OCI-LY3 (cell line): Measurements from ENCODE around the gene GMPR.

Experiments used
- H2AFZ ChIP-seq: fragments of 200-600, 300-600 bp; shearing (Covaris generic); 2 replicates; pipeline ENCODE4 v1.6.0; 2014; ENCODE audit warnings: antibody characterized with exemption, low read depth, low read length
- H3K27ac ChIP-seq: fragments of 200-600, 300-600 bp; sonication (generic); 2 replicates; pipeline ENCODE4 v1.5.1; 2014; ENCODE audit warnings: mild to moderate bottlenecking, low read length, moderate library complexity, mixed read lengths
- H3K27me3 ChIP-seq: fragments of 200-600, 300-600 bp; sonication (generic); 2 replicates; pipeline ENCODE4 v1.6.1; 2014; ENCODE audit warnings: low read depth, low read length, mixed read lengths
- H3K36me3 ChIP-seq: fragments of 200-600, 300-600 bp; sonication (generic); replicated peaks from 2 replicates; pipeline ENCODE3; 2014; ENCODE audit warnings: low read depth, low read length, mixed read lengths
- H3K4me1 ChIP-seq: fragments of 300-600, 200-600 bp; sonication (generic); 2 replicates; pipeline ENCODE4 v1.6.1; 2014; ENCODE audit warnings: low read length, mixed read lengths
- H3K4me2 ChIP-seq: fragments of 200-600, 300-600 bp; sonication (generic); 2 replicates; pipeline ENCODE4 v1.6.1; 2014; ENCODE audit warnings: low read length, mixed read lengths
- H3K4me3 ChIP-seq: fragments of 300-600, 200-600 bp; sonication (generic); 2 replicates; pipeline ENCODE4 v1.5.1; 2014; ENCODE audit warnings: antibody characterized with exemption, mild to moderate bottlenecking, low read length, moderate library complexity
- H3K79me2 ChIP-seq: fragments of 300-600, 200-600 bp; shearing (Covaris generic); 2 replicates; pipeline ENCODE4 v1.6.1; 2014; ENCODE audit warnings: mild to moderate bottlenecking, low read length, mixed read lengths
- H3K9ac ChIP-seq: fragments of 300-600, 200-600 bp; shearing (Covaris generic); 2 replicates; pipeline ENCODE4 v1.6.0; 2014; ENCODE audit warnings: mild to moderate bottlenecking, low read length, moderate library complexity
- H3K9me3 ChIP-seq: fragments of 200-600, 300-600 bp; shearing (Covaris generic); 2 replicates; pipeline ENCODE4 v1.6.1; 2014; ENCODE audit warnings: low read length, mixed read lengths; ENCODE audit not compliant: insufficient read depth
- H4K20me1 ChIP-seq: fragments of 200-600, 300-600 bp; sonication (generic); 2 replicates; pipeline ENCODE4 v1.6.1; 2016; ENCODE audit warnings: low read length, mixed read lengths; ENCODE audit not compliant: insufficient read depth
- EZH2phosphoT487 ChIP-seq: fragments of 200-600 bp; shearing (Covaris generic); IDR thresholded peaks from 2 replicates; pipeline ENCODE4 v1.6.1; 2018; ENCODE audit warnings: antibody characterized with exemption, mixed run types, low read depth
- TF ChIP-seq, protein P1 (sequence below): fragments of 200-600, 300-600 bp; sonication (generic); IDR thresholded peaks from 2 replicates; pipeline ENCODE4 v1.5.1; 2014; ENCODE audit warnings: antibody characterized with exemption, low read length, low read depth

The GMPR gene

DNA sequence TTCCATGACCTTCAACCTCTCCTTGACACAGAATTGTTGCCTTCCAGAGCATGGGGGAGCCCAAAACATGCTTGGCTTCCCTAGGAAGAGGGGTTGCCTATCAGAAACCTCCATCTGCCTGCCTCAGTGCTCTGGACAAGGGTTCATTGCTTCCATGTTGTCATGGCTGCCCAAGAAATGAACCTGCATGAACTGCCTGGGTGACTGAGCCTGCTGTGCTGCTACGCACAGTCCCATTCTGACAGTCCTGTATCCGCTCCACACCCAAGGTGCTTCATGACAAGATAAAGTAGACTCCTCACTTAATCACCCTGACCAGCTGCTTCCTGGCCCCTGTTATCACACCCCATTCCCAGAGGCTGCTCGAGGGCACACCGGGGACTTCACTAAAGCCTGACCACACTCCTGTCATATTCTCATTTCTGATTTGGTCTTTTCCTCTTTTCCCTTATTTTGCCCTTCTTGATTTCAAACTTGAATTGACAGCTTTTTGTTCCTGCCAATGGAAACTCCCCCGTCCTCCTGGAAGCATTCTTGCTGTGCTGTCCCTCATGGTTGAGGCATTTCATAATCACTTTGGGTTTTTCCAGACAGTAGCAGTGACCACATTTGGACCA is 31.9 kb downstream of the GMPR start:
- no peak overlapping the region for H2AFZ ChIP-seq
- no peaks in the 10 kb centered on the region for H4K20me1 ChIP-seq
- H3K9ac ChIP-seq, result no peak overlapping the region
- TF ChIP-seq, protein P1, sequence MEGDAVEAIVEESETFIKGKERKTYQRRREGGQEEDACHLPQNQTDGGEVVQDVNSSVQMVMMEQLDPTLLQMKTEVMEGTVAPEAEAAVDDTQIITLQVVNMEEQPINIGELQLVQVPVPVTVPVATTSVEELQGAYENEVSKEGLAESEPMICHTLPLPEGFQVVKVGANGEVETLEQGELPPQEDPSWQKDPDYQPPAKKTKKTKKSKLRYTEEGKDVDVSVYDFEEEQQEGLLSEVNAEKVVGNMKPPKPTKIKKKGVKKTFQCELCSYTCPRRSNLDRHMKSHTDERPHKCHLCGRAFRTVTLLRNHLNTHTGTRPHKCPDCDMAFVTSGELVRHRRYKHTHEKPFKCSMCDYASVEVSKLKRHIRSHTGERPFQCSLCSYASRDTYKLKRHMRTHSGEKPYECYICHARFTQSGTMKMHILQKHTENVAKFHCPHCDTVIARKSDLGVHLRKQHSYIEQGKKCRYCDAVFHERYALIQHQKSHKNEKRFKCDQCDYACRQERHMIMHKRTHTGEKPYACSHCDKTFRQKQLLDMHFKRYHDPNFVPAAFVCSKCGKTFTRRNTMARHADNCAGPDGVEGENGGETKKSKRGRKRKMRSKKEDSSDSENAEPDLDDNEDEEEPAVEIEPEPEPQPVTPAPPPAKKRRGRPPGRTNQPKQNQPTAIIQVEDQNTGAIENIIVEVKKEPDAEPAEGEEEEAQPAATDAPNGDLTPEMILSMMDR, result no peak
- no peak for TF ChIP-seq EZH2phosphoT487
- no peak overlapping the region for H3K4me3 ChIP-seq
- no peaks in the 10 kb centered on the region; the same call in 1 of the 2 replicates for H3K27me3 ChIP-seq
- no peaks in the 10 kb centered on the region for H3K79me2 ChIP-seq
- H3K27ac ChIP-seq, result no peak overlapping the region
- H3K4me1 ChIP-seq, result 0 out of 2 replicates have a peak, but pooled peaks cover 4% of the 10 kb centered on the region
- no peaks in the 10 kb centered on the region for H3K9me3 ChIP-seq
- no peak overlapping the region for H3K4me2 ChIP-seq
- H3K36me3 ChIP-seq, result no peaks in the 10 kb centered on the region

GRCh38 chr6:16271428-16271827 is 33.0 kb downstream of the GMPR start:
- no peak for TF ChIP-seq EZH2phosphoT487
- TF ChIP-seq, protein P1, result no peak
- no peaks in the 10 kb centered on the region for H3K79me2 ChIP-seq
- no peak overlapping the region for H3K4me3 ChIP-seq
- H3K9me3 ChIP-seq, result no peaks in the 10 kb centered on the region
- H3K4me1 ChIP-seq, result 0 out of 2 replicates have a peak, but pooled peaks cover 4% of the 10 kb centered on the region
- no peak overlapping the region for H2AFZ ChIP-seq
- H3K4me2 ChIP-seq, result no peak overlapping the region
- H3K27ac ChIP-seq, result no peak overlapping the region
- H3K36me3 ChIP-seq, result no peaks in the 10 kb centered on the region
- no peaks in the 10 kb centered on the region for H4K20me1 ChIP-seq
- no peak overlapping the region for H3K9ac ChIP-seq
- no peaks in the 10 kb centered on the region; the same call in 1 of the 2 replicates for H3K27me3 ChIP-seq

- TF ChIP-seq EZH2phosphoT487, result no peak
- TF ChIP-seq, protein P1, result no peak
- Histone ChIP-seq H3K9me3 (no peaks in the 10 kb centered on the region), H3K4me2 (no peak overlapping the region), H3K4me3 (no peak overlapping the region), H3K4me1 (0 out of 2 replicates have a peak, but pooled peaks cover 4% of the 10 kb centered on the region), H3K27ac (no peak overlapping the region), H4K20me1 (no peaks in the 10 kb centered on the region), H3K79me2 (no peaks in the 10 kb centered on the region), H3K36me3 (no peaks in the 10 kb centered on the region), H2AFZ (no peak overlapping the region), H3K9ac (no peak overlapping the region), H3K27me3 (no peaks in the 10 kb centered on the region; the same call in 1 of the 2 replicates)
Measured at GRCh38 chr6:16272201-16272600, 33.8 kb downstream of the GMPR start.

GRCh38 chr6:16273256-16273655 is 34.9 kb downstream of the GMPR start:
- H3K4me1 ChIP-seq, result 0 out of 2 replicates have a peak, but pooled peaks cover 4% of the 10 kb centered on the region
- no peaks in the 10 kb centered on the region for H3K36me3 ChIP-seq
- no peak overlapping the region for H3K4me3 ChIP-seq
- H3K27ac ChIP-seq, result no peak overlapping the region
- no peak overlapping the region for H3K9ac ChIP-seq
- H3K27me3 ChIP-seq, result no peaks in the 10 kb centered on the region; the same call in 1 of the 2 replicates
- no peaks in the 10 kb centered on the region for H4K20me1 ChIP-seq
- H3K79me2 ChIP-seq, result no peaks in the 10 kb centered on the region
- H2AFZ ChIP-seq, result no peak overlapping the region
- TF ChIP-seq, protein P1, result no peak
- TF ChIP-seq EZH2phosphoT487, result no peak
- no peak overlapping the region for H3K4me2 ChIP-seq
- H3K9me3 ChIP-seq, result no peaks in the 10 kb centered on the region
